ENCODE measurements around the gene CTNNA2.

Gene CTNNA2

DNA sequence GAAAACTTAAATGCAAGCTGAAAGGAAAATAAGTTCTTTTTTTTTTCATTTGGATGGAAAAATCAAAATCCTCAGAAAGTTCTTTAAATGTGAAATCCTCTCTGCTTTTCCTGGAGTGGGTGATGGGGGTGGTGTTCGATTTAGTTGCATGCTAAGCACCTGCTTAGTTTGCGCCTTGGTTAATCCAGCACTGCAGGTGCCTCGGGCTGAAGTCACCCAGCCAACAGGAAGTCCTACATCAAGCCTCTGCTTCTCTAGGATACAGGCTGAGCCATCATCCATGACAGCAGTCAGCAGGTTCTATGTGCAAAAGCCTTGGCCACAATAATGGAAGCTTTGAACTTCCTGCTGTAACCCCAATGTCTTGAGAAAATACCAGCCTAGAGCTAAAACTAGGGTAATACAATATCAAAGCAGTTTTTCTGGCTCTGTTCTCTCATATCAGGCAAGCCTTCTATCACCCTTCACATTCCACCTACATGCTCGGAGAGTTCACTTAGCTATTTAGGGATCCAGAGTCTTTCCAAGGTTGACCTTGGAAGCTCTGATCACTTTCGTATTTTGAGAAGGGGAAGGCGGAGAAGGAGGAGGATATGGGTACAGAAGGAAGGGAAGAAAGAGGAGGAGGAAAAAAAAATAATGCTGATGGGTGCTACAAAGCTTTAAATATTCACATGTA is 907.8 kb downstream of the CTNNA2 start:
- ATAC-seq: no peak
- Mint-ChIP-seq H3K36me3 (no peaks in the 10 kb centered on the region), H3K27ac (no peak overlapping the region), H3K27me3 (no peaks in the 10 kb centered on the region), H3K9me3 (peaks cover 12% of the 10 kb centered on the region), H3K4me3 (no peak overlapping the region), H3K4me1 (no peaks in the 10 kb centered on the region)

DNA sequence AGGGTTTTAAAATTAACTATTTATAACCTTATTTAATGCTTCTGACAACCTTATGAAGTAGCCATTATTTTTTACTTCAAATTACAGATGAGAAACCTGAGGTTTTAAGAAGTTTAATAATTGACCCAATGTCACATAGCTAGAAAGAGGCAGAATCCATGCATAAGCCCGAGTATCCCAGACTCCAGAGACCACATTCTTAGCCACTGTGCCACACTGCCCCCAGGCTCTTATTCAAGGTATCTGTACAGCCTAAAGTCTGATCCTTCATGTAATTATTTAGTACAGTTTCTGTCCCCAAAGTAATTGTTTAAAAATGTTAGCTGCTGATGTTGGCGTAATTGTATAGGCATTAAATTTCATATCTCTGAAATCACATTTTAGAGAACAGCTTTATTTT is 916.4 kb downstream of the CTNNA2 start:
- H3K4me3 Mint-ChIP-seq: no peak overlapping the region
- H3K4me1 Mint-ChIP-seq: no peaks in the 10 kb centered on the region
- H3K27ac Mint-ChIP-seq: no peak overlapping the region
- H3K36me3 Mint-ChIP-seq: no peaks in the 10 kb centered on the region
- H3K27me3 Mint-ChIP-seq: no peaks in the 10 kb centered on the region
- no peak for ATAC-seq
- H3K9me3 Mint-ChIP-seq: peaks cover 5% of the 10 kb centered on the region

DNA sequence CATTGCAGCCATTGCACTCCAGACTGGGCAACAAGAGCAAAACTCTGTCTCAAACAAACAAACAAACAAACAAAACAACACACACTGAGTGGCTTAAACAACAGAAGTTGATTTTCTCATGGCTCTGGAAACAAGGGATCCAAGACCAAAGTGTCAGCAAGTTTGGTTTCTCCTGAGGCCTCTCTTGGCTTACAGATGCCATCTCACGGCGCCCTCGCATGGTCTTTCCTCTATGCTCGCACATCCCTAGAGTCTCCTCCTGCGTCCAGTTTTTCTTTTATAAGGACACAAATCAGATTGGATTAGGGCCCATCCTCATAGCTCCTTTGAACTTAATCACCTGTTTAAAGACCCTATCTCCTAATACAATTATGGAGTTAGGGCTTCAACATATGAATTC is 925.1 kb downstream of the CTNNA2 start:
- Mint-ChIP-seq H3K27ac (no peak overlapping the region), H3K9me3 (no peaks in the 10 kb centered on the region), H3K4me1 (no peaks in the 10 kb centered on the region), H3K4me3 (no peak overlapping the region), H3K27me3 (no peaks in the 10 kb centered on the region), H3K36me3 (no peaks in the 10 kb centered on the region)
- ATAC-seq: no peak

DNA sequence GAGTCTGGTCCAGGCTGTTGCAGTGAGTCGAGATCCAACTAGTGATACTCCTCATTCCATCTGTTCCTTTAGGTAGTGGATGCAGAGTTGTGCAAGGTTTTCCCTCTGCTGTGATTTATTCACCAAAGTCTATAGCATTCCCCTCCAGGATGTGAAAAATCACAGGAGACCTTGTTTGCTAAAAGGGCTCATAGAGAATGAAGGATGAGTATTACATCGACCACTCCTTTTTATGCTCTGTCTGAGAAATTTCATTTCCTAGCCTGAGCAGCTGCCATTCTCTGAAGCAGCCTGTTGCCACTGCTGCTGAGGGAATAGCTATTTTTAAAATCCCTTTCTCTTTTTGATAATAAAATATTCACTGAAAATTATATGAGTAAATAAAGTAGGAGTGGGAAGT is 925.8 kb downstream of the CTNNA2 start:
- Mint-ChIP-seq H3K4me1 (no peaks in the 10 kb centered on the region), H3K27me3 (no peaks in the 10 kb centered on the region), H3K9me3 (no peaks in the 10 kb centered on the region), H3K36me3 (no peaks in the 10 kb centered on the region), H3K27ac (no peak overlapping the region), H3K4me3 (no peak overlapping the region)
- ATAC-seq: no peak

DNA sequence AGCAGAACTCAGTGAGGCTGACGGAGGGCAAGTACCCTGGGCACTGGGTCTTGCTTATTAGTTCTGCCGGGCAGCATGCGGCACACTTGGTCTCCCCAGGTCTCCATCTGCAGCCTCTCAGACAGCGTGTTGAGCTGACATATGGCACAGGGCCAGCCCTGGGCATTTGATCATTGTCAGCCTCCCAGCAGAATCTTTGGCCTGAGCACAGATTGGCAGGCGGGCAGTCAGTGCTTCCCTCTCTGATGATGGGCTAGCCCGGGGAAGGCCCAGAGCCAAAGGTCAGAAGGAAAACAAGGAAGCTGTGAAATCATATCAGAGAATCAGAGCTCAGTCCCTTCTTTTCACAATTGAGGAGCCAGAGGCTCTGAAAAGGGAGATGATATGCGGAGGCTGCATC is 941.8 kb downstream of the CTNNA2 start:
- H3K36me3 Mint-ChIP-seq: no peaks in the 10 kb centered on the region
- H3K4me3 Mint-ChIP-seq: no peak overlapping the region
- H3K27me3 Mint-ChIP-seq: no peaks in the 10 kb centered on the region
- H3K9me3 Mint-ChIP-seq: peaks cover 10% of the 10 kb centered on the region
- H3K4me1 Mint-ChIP-seq: no peaks in the 10 kb centered on the region
- H3K27ac Mint-ChIP-seq: no peak overlapping the region
- ATAC-seq: no peak

DNA sequence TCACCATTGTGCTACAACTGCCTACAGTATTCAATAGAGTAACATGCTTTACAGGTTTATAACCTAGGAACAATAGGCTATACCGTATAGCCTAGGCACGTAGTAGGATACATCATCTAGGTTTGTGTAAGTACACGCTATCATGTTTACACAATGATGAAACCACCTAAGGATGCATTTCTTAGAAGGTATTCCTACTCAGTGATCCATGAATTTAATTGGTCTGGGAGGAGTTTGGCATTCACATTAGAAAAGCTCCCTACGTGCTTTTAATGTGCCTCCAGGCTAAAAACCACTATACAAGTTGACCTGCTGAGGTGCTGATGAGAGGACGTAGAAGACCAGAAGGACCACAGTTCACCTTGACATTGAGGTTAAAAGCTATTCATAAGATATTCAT is 946.2 kb downstream of the CTNNA2 start:
- Mint-ChIP-seq H3K4me1 (no peaks in the 10 kb centered on the region), H3K27ac (no peak overlapping the region), H3K4me3 (no peak overlapping the region), H3K27me3 (no peaks in the 10 kb centered on the region), H3K9me3 (peaks cover 18% of the 10 kb centered on the region), H3K36me3 (no peaks in the 10 kb centered on the region)
- no peak for ATAC-seq

DNA sequence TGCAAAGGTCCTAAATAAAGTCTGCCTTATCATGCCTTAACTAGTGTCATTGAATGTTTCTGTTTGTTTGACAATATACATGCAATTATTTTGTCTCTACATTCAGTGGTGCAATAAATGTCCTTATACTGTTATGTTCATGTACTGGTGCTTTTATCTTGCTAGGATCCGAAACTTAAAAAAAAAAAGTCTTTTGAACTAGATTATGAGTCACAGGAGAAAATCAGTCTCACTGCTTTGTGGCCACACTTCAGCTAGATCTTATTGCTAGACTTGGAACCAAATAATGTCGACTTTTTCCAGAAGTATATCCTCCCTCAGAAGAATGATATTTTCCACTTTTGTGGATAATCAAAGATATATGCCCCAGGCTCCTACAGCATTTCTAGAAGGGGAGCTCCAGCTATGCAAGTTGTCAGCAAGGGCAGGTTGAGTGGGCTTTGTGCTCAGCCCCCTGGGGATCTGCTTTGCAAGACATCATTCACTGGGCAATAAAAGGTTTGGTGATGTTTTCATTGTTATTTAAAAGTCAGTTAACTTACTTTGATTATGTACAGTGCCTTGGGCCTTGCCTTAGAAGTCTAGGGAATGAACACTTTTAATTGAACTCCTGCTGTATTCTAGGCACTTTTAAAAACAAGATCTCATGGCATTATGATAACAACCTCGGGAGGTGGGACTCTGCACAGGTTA is 948.8 kb downstream of the CTNNA2 start:
- Mint-ChIP-seq H3K9me3 (peaks cover 17% of the 10 kb centered on the region), H3K27me3 (no peaks in the 10 kb centered on the region), H3K27ac (no peak overlapping the region), H3K4me3 (no peak overlapping the region), H3K36me3 (no peaks in the 10 kb centered on the region), H3K4me1 (no peaks in the 10 kb centered on the region)
- ATAC-seq: no peak

DNA sequence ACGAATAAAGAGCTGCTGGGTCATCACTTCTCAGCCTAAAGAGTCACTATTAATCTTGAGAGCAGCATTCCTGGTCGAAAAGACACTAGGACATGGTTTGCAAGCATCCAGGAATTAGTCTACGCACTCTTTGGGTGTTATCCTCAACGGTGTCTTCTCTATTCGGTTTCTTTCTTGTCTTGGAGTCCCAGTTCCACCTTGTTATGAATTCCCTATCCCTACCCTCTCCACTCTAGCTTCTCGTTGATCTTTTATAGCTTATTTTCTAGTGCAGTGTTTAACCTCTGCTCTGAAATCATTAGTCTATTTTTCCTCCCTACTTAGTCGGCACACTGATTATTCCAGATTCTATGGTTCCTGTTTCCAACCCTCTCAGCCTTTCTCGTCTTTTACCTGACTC is 949.8 kb downstream of the CTNNA2 start:
- no peak for ATAC-seq
- Mint-ChIP-seq H3K4me1 (no peaks in the 10 kb centered on the region), H3K4me3 (no peak overlapping the region), H3K27me3 (no peaks in the 10 kb centered on the region), H3K36me3 (no peaks in the 10 kb centered on the region), H3K9me3 (peaks cover 12% of the 10 kb centered on the region), H3K27ac (no peak overlapping the region)

DNA sequence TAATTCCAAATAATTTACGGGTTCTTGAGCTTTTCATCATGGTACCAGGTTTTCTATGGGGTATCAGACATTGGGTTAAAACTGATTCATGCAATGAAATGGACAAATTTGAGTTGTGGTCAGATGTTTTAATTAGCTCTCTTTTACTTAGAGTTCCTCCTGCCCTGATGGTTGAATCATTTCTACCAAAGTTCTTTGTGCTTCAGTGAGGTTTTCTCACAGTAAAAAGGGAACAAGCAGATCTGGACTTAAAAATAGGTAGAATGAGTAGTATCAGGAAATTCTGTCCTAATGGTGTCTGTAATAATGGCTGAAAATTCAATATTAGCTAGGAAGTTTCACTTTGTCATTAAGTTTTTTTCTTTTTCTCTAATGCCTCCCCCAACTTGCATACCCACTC is 951.4 kb downstream of the CTNNA2 start:
- Mint-ChIP-seq H3K27me3 (no peaks in the 10 kb centered on the region), H3K4me3 (no peak overlapping the region), H3K36me3 (no peaks in the 10 kb centered on the region), H3K9me3 (peaks cover 11% of the 10 kb centered on the region), H3K4me1 (no peaks in the 10 kb centered on the region), H3K27ac (no peak overlapping the region)
- no peak for ATAC-seq

DNA sequence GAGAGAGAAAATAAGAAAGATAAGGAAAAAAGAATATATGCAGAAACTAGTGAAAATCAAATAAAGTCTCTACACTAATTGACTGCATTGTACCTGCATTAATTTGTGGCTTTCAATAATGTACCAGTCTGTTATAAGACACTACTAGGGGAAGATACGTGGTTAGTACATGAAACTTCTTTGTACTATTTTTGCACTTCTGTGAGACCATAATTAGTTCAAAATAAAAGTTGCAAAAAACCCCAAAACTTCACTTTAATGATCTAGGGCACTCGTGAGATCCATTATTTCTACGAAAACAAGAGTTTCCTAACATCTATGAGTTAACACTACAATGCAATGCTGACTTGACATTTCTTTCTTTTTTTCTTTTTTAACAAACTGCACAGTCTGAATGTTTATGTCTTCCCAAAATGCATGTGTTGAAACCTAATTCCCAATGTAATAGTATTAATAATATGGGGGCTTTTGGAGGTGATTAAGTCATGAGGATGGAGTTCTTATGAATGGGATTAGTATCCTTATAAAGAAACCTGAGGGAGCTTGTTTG is 954.5 kb downstream of the CTNNA2 start:
- Mint-ChIP-seq H3K27me3 (no peaks in the 10 kb centered on the region), H3K4me3 (no peak overlapping the region), H3K36me3 (no peaks in the 10 kb centered on the region), H3K9me3 (peaks cover 10% of the 10 kb centered on the region), H3K4me1 (no peaks in the 10 kb centered on the region), H3K27ac (no peak overlapping the region)
- no peak for ATAC-seq

DNA sequence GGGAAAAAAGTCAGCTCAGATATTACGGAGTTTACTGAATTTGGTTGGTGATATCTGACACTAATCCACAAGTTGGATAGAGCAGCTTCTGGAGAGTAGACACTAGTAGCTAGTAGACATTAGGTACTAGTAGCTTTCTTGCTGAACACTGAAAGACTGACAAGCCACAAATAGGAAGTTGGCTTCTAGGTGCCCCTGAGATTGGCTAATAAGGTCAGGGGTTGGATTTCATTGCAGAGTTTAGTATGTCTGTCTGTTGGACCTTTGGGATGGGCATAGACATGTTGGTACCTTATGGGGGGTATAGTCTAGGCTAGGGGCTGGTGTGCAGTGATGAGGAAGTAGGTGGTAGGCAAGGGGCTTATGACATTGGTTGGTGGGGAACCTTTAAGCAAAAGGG is 956.6 kb downstream of the CTNNA2 start:
- Mint-ChIP-seq H3K27me3 (no peaks in the 10 kb centered on the region), H3K9me3 (peaks cover 4% of the 10 kb centered on the region), H3K27ac (no peak overlapping the region), H3K36me3 (no peaks in the 10 kb centered on the region), H3K4me3 (no peak overlapping the region), H3K4me1 (no peaks in the 10 kb centered on the region)
- no peak for ATAC-seq

DNA sequence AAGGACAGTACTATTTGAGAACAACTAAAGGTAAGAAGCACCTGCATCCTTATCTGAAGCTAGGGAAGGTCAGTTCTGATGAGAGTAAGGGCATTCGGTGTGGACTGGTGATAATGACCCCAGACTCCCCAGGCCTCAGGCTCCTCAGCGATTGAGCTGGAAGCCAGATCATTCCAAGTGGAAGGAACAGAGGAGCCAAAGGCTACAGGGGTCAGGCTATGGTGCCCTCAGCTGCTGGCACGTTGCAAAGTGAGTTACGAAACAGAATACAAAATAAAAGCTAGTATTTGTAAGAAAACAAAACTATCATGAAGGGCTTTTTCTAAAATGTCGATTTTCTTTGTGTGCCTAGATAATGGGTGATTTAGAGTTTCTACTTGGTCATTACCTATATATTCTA is 960.2 kb downstream of the CTNNA2 start:
- no peaks in the 10 kb centered on the region for H3K27me3 Mint-ChIP-seq
- ATAC-seq: no peak
- H3K27ac Mint-ChIP-seq: no peak overlapping the region
- H3K4me1 Mint-ChIP-seq: no peaks in the 10 kb centered on the region
- no peaks in the 10 kb centered on the region for H3K36me3 Mint-ChIP-seq
- no peak overlapping the region for H3K4me3 Mint-ChIP-seq
- peaks cover 4% of the 10 kb centered on the region for H3K9me3 Mint-ChIP-seq

DNA sequence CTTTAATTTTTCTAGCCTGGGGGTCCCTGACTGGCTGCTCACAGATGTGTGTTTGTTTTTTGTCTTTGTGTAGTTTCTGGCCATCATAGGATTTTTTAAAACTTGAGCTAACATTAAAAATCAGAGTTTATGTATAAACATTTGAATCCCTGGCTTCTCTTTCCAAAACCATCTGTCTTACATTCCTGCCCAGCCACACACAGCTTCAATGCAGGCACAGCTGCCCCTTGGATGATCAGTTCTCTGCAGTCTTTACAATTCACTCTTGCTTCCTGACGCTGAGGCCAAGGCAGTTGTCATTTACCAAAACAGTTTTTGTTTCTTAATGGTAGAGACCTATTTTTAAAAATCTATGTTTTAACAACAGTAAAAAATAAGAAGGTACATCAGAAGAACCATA is 960.9 kb downstream of the CTNNA2 start:
- ATAC-seq: no peak
- H3K4me3 Mint-ChIP-seq: no peak overlapping the region
- H3K4me1 Mint-ChIP-seq: no peaks in the 10 kb centered on the region
- no peaks in the 10 kb centered on the region for H3K36me3 Mint-ChIP-seq
- no peak overlapping the region for H3K27ac Mint-ChIP-seq
- no peaks in the 10 kb centered on the region for H3K27me3 Mint-ChIP-seq
- peaks cover 4% of the 10 kb centered on the region for H3K9me3 Mint-ChIP-seq

DNA sequence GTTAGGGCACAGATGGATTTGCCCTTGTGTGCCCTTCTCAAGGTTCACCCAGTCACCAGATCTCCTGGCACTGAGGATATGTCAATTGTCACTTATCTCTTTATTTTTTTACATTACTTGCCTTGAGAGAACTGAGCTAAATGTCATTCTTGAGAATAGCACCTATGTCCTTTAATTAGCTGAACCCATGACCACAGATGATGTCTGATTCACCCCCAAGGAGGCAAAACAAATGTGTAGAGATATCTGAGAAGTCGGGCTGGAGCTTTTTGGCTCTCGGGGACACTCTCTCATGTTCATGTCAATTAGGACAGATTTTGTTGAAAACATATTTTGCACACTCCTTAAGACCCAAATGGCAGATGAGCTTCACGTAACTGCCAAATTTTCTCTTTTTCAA is 963.1 kb downstream of the CTNNA2 start:
- peaks cover 4% of the 10 kb centered on the region for H3K9me3 Mint-ChIP-seq
- H3K27me3 Mint-ChIP-seq: no peaks in the 10 kb centered on the region
- no peaks in the 10 kb centered on the region for H3K4me1 Mint-ChIP-seq
- no peak overlapping the region for H3K27ac Mint-ChIP-seq
- no peak for ATAC-seq
- no peak overlapping the region for H3K4me3 Mint-ChIP-seq
- H3K36me3 Mint-ChIP-seq: no peaks in the 10 kb centered on the region

DNA sequence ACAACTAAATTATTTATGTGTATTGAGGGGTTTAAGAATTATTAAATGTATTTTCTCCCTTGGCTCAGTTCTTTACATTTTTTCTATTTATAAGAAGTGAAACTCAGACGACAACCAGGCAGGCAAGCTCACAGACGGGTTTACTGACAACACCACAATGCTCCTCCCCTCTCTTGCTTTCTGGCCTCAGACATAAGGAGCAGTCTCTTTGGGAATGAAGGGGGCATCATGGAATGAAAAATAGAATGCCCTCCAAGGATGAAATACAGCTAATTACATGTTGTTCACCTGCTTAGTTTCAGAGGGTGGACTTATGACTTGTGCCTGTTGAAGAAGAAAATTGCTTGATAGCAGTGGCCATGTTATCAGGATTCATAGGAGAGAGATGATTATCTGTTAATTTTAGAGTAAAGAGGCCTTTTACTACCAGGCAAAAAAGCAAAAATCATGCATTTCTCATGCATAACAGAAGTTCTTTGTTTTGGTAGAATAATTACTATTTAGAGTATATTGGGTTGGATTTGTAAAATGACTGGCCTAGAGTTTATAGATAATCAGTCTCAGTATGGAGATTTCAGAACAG is 963.8 kb downstream of the CTNNA2 start:
- Mint-ChIP-seq H3K27me3 (no peaks in the 10 kb centered on the region), H3K4me1 (no peaks in the 10 kb centered on the region), H3K9me3 (no peaks in the 10 kb centered on the region)

DNA sequence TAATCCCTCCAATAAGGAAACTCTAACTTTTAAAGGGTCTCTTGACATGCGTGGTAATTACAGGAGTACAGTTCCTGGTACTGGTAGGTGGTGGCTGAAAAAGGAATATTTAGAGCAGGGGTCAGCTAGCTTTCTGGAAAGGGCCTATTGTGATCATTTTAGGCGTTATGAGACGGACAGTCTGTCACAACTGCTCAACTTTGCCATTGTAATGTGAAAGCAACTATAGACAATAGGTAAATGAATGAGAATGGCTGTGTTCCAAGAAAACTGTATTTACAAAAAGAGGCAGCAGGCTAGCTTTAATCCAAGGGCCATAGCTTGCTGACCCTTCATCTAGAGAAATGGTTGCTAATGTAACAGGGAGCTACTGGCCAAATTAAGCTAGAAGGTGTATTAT is 969.4 kb downstream of the CTNNA2 start:
- Mint-ChIP-seq H3K9me3 (peaks cover 3% of the 10 kb centered on the region), H3K4me3 (no peak overlapping the region), H3K4me1 (no peaks in the 10 kb centered on the region), H3K27ac (no peak overlapping the region), H3K36me3 (no peaks in the 10 kb centered on the region), H3K27me3 (no peaks in the 10 kb centered on the region)
- ATAC-seq: no peak

More for the DNA sequence above, 963.8 kb downstream of the CTNNA2 start:
- Mint-ChIP-seq H3K4me3 (no peak overlapping the region), H3K36me3 (no peaks in the 10 kb centered on the region), H3K27ac (no peak overlapping the region)
- no peak for ATAC-seq

All from stimulated activated memory B cell treated with anti-CD40 and anti-IgM and Interleukin-4, amounts not matched to agents 10 μg/mL and 1 μg/mL and 100 μg/mL, for 72 hours (primary cell).